Measurements from ENCODE around the gene UCP2.

GRCh38 chr11:73965764-73966121 lies 16.9 kb downstream of the UCP2 start:
- TF ChIP-seq CTCF (IDR thresholded peaks at IDR 0.05): no peak
- TF ChIP-seq POLR2AphosphoS5 (IDR thresholded peaks at IDR 0.05): no peak
- no peak for TF ChIP-seq POLR2A (IDR thresholded peaks at IDR 0.05)
